Body of pancreas (tissue), 4 donors: ENCODE data around the gene ATF2.

Experiments used
- POLR2A ChIP-seq, 3 donors: fragments of 450-650 bp; IDR thresholded peaks; one replicate each; pipeline ENCODE4 v1.6.1; 2016; ENCODE audit warnings: antibody characterized with exemption in 3 of 3, mild to moderate bottlenecking in 2 of 3
- TF ChIP-seq, protein P1 (sequence below), 7 experiments: fragments of 450-650 bp in 4 of 7; fragments of 200-600 bp in 3 of 7; sonication (generic) in 3 of 7; IDR thresholded peaks; one replicate each; pipeline ENCODE4 v1.5.1; 2016 to 2019; ENCODE audit warnings: antibody characterized with exemption in 7 of 7

- TF ChIP-seq, protein P1, sequence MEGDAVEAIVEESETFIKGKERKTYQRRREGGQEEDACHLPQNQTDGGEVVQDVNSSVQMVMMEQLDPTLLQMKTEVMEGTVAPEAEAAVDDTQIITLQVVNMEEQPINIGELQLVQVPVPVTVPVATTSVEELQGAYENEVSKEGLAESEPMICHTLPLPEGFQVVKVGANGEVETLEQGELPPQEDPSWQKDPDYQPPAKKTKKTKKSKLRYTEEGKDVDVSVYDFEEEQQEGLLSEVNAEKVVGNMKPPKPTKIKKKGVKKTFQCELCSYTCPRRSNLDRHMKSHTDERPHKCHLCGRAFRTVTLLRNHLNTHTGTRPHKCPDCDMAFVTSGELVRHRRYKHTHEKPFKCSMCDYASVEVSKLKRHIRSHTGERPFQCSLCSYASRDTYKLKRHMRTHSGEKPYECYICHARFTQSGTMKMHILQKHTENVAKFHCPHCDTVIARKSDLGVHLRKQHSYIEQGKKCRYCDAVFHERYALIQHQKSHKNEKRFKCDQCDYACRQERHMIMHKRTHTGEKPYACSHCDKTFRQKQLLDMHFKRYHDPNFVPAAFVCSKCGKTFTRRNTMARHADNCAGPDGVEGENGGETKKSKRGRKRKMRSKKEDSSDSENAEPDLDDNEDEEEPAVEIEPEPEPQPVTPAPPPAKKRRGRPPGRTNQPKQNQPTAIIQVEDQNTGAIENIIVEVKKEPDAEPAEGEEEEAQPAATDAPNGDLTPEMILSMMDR (IDR thresholded peaks at IDR 0.05): no peak
- no peak for TF ChIP-seq POLR2A (IDR thresholded peaks at IDR 0.05)
These were observed 16.2 kb downstream of the ATF2 start for GRCh38 chr2:175151791-175152190.
